Activated effector memory CD4-positive, alpha-beta T cell treated with Interleukin-2 at 50 U/mL for 16 hours (primary cell): ENCODE results near the gene PLA2G4A.
"Not testable (repeated sequence)": the region's sequence is repeated elsewhere in the genome, so short reads cannot be mapped to it uniquely, and the experiment has no call there.

Experiments used
- DNase-seq: peaks from one replicate; pipeline ENCODE4 v3.0.0-alpha.2; 2020

Gene PLA2G4A

DNA sequence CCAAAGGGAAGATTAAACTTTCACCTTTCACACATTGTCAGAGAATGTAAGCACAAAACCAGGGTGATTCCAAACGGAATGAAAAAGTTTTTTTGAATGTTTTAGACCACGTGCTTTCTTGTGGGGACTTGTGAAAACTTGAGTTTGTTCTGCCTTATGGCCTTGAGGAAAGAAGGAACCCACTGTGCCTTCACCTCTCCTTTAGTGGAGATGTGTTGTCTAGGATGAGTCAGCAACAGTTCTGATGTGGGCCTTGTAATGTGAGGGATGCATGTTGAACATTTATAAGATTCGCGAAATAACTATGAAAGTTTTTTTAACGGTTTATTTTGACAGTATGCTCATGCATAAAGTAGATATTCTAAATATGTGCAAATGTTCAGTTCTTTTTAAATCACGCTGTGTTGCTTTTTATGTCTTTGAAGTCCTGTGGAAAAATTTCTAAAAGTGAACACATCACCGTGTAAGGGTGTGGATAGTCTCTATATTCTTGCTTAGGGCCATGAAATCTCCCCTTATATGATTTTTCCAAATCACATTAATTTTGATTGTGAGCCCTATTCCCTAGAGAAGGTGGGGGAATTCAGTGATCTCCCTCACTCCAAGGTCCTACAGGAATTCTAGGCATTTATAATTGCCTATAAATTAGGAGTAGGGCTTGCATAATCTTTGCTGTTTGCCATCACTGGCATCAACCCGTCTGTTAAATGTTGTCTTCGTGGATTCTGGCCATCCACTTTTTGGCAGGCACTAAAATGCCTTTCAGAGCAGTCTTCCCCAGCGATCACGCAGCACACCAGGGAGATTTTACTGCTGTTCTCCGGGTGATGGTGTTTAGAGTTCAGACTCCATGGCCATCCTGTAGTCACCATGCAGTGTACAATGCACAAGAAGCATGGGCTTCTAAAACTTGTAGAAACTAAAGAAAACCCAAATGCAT is 47.4 kb downstream of the PLA2G4A start:
- no peak for DNase-seq

DNA sequence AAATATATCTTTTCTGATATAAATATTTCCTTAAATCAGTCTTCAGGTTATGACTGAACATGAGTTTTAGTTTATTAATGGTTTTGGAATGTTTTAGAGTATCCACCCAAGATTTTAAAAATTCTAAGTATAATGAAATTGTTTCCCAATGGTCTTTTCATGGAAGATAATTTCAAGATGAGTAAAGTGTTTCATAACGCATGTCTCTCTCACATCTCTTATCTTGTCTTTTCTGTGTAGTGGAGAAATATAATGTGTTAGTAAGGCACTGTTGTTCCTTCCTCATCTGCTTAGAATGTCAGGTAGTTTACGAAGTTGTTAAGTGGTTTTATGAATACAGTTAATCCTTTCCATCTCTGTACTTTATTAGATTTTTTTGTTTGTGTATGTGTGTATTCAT is 49.6 kb downstream of the PLA2G4A start:
- DNase-seq, result no peak

DNA sequence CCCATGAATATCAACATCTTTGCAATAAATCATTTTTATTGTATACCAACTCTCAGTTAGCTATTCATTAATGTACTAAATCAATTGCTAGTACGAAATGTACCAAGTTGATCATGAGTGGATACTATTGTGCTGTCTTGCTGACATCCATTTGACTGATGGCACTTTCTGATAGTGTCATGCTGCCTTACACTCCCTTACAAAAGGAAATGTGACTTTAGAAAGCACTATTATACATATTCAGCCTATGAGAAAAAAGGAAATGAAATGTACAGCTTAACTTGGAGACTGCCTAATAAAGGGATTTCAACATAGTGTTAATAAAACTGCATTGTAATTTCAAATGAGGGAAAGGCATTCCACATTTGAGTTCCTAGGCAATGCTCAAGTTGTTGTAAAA is 52.2 kb downstream of the PLA2G4A start:
- no peak for DNase-seq

DNA sequence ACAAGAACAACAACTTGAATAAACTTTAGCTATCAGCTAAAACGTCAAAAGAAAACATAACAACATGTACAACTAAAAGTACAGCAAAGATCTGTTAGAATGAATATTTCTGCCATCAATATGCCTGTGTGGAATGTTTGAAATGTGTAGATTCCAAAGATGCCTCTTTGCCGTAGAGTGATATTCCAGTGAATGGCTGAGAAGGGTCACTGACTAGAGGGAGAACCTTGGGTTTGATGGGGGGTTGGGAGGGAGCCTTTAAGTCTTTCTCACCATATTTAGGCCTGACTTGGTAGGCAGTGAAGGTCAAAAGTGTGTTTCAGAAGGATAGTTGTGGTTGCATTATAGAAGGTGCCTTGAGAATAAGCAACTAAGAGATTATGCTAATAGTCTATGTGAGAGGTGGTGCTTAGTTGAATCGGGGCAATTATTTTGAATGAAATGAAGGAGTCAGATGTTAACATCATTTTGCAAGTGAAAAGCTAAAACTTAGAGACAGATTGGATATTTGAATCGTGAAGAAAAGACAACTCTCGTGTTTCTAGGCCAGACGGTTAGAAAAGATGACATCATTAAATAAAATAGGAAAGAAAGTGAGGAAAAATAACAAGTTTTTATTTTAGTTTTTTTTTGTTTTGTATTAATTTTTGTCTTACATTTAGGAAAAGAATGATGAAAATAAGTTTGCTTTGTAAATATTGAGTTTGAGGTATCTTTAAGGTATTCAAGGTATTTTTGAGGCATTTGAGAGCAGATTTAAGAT is 53.8 kb downstream of the PLA2G4A start:
- DNase-seq, result no peak

DNA sequence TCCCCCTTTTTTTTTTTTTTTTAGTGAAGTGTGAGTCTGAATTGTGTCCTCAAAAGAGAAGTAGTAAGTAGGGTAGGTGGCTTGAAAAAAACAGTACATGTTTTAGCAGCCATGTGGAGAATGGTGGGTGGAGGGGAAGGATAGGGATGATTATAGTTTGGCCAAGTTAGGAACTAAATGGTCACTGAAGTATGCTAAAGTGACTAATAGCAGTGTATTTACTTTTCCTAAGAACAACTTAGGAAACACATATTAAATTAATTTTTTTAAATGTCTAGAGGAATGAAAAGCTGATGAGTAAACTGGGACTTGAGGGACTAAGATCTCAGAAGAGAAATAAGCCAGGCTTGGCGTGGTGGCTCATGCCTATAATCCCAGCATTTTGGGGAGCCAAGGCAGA is 55.5 kb downstream of the PLA2G4A start:
- no peak for DNase-seq

DNA sequence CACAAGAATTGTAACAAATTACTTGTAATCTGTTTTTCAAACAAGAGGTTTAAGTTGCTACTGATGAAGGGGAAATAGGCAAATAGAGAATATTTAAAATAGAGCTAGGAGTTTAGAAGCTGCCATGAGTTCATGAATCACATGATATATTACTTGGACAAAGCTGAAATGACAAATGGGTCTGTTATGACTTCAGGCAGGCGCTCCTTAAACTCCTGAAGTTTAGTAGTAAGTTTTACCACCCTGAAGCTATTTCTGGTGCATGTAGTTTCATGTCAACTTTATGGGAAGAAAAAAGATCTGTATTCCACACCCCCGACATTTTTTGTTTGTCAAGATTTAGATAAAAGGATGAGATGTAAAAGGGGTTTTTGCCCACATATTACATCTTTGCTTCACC is 58.5 kb downstream of the PLA2G4A start:
- no peak for DNase-seq

DNA sequence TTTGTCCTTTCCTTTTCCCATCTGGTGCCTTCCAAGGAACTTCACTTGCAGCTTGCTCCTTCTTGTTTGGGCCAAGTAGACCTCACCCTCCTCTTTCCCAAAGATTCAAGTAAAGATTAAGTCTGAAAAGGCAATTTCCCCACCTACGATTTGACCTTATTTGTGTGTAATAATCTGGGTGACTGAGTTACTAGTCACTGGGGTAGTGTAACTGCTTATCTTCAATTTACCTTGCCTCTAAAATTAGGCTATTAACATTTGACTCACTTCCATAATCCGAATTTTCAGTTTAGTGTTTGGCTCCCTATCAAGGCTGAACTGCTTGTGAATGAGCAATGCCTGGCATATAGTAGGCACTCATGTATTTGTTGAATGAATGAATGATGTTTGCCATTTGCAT is 59.6 kb downstream of the PLA2G4A start:
- no peak for DNase-seq

DNA sequence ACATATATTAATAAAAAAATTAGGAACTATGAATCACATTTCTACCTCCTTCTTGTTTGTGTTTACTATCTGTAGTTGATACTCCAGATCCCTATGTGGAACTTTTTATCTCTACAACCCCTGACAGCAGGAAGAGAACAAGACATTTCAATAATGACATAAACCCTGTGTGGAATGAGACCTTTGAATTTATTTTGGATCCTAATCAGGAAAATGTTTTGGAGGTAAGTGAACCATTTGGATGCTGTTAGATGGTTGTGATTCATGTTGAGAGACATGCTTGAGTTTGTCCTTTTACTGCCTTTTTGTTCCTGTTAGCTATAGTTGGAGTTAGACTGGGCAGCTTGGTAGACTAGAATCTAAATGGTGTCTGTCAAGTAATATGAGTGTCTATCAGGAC is 64.2 kb downstream of the PLA2G4A start:
- no peak for DNase-seq

DNA sequence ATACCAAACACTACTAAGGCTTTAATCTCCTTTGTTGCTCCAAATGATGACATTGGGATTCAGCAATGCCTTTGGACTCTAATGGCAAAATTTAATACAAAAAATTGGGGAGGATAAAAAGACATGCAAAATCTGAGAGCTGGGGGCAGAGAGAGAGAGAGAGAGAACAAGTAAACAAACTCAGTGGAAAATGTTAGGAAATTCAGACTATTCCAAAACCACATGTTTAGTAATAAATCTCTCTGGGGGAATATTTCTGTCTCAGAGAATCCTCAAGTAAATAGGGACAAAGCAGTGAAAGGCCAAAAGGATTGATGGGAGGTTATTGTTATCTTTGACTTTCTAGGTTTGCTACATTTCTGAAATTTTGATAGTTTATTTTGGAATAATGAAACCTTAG is 65.7 kb downstream of the PLA2G4A start:
- DNase-seq, result no peak

DNA sequence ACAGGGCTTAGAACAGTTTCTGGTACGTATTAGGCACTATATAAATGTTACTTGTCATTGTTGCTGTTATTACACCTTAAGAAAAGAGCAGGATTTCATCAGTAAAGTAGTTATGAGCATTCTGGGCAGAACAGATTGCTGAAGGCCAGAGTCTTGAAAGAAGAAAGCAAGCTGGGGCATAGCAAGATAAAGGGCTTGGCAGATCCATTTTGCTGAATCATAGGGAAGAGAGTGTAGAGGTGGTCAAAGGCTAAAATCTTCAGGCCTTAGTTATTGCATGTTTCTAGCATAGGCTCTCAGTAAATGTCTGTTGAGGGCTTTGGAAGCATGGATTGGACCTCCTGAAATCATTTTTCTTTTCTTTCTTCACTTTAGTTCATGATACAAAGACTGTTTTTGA is 67.5 kb downstream of the PLA2G4A start:
- no peak for DNase-seq

DNA sequence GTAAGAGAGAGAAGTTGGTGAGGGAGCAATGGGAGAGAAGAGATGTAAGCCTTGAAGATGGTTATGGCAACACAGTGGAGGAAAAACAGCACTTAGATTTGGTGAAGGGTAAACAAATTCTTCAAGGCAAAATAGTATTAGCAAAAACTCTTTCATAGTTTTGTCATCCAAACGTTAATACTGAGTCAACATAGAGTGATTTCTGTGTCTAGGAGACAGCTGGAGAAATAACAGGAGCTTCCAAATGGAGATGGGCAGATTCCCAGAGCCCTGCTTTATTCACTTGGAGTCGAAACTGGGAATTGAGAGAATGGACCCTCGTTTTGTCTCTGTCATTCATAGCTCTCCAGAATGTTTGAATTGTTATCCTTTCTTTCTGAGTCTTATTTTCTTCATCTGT is 68.3 kb downstream of the PLA2G4A start:
- no peak for DNase-seq

DNA sequence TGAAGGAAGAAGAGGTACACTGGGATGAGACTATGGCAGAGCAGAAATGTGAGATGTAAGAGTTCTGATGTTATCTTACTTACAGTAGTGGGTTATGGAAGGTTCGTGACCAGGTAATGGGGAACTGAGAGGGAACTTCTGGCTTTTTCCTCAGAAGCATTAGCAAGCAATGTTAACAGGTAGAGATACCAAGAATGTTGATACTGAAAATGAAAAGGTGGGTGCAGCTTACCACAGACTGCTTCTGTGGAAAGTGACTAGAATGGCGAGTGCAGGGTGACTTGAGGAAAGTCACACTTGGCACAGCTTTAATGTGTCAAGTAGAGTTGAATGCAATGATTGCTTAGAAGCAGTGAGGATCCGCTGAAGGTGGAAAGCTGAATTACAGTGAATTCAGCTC is 70.8 kb downstream of the PLA2G4A start:
- no peak for DNase-seq

DNA sequence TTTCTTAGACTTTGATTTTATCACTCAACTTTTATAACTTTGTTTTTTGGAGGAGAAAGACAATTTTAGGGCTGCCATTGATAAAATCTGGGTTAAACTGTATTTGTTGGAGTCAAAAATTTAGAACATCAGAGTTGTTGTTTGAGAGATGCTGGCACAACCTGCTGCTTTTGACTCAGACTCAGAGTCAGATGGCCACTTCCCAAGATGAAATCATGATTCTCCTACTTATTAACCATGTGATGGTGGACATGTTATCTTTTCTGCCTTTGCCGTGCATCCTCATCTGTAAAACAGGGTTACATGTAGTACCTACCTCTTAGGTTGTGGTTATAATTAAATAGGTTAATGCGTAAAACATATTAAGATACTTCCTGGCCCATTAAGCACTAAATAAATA is 71.2 kb downstream of the PLA2G4A start:
- DNase-seq, result no peak

DNA sequence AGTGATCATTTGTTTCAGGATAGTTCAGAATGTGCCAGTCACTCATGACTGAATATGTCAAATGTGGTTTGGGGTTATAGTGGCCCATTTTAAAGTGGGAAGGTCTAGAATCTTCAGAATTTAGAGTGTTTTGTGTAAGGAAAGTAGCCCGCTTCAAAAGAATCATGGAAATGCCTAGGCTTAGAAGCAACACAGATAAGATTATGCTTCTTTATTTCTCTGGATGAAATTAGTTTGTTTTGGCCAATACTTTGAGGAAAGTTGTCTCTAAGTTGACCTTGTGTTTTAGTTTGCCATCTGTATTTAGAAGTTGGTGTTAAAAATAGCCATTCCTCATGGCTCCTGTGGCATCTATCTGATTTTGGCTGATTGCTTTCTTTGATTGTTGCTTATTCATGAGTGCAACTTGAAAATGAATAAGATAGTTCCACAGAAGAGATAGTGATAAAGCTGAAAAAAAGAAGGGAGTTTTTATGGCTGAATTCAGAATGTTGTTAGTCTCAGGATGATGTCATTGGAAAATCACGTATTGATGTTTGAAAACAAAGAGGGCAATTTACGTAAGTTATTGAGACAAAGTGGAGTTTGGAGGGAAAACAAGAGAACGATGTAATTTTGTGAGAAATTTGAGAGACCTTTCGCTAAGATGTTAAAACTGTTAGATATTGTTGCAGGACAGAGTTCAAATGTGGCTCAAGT is 71.9 kb downstream of the PLA2G4A start:
- no peak for DNase-seq

DNA sequence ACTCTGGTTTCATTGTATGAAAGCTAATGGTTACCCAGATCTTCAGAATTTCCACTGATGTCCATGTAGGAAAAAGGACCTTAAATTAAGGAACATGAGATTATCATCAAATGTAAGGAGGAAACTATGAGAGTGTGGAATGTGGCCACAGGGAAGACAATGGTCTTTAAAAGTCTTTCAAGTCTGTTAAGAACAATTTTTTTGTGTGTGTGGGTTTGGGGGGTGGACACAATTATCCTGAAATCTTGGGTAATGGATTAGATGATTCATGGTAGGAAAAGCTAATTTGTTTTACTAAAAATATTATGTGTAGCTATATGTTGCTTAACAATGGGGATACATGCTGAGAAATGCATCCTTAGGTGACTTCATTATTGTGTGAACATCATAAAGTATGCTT is 72.9 kb downstream of the PLA2G4A start:
- DNase-seq, result no peak

DNA sequence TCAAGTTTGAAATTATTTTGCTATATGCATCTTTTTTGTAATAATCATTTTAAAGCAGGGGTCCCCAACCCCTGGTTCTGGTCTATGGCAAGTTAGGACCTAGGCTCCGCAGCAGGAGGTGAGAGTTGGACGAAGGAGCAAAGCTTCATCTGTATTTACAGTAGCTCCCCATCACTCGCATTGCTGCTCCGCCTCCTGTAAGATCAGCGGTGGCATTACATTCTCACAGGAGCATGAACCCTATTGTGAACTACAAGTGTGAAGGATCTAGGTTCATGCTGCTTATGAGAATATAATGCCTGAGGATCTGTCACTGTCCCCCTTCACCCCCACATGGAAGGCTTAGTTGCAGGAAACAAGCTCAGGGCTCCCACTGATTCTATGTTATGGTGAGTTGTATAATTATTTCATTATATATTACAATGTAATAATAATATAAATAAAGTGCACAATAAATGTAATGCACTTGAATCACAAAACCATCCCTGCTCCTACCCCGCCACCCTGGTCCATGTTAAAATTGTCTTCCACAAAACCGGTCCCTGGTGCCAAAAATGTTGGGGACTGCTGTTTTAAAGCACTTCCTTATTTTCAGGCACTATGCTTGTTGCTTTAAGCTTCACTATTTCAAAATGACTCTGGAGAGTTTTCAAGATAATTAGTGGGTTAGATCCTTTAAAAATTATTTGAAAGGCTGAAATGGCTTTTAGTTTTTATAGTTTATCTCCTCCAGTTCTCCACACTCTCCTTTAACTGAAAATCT is 74.8 kb downstream of the PLA2G4A start:
- DNase-seq, result no peak

DNA sequence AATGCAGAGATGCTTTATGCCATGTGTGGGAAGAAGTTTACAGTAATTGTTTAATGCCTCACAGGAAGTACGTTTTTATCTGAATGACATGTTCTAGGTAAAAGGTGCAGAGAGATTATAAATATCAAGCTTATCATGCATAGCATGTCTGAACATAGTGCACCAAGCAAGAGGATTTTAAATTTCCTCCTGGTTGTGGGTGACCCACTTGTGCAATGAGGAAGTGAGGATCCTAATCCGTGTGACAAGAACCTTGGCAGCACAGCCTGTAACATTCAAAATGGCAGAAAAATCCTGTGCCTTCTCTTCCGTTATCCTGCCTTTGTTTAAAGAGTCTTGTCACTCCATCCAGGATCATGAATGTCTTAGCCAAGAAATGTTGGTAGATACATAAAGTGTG is 75.6 kb downstream of the PLA2G4A start:
- no peak for DNase-seq

DNA sequence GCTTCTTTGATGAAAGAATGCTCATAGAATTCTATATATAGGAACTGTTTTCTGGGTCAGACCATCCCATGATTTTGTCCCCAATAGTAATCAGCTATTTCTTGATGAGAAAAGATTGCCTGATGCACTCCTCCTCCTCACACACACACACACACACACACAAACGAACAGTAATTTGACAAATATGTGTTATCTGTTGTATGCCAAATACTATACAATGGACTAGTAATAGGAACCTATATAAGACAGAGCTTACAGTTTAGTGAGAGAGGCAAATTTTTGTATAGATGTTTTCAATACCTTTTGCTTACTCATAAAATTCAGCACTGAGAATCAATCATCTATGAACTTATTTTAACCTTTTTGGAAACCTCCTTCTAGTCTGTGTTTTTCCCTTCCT is 76.8 kb downstream of the PLA2G4A start:
- no peak for DNase-seq

DNA sequence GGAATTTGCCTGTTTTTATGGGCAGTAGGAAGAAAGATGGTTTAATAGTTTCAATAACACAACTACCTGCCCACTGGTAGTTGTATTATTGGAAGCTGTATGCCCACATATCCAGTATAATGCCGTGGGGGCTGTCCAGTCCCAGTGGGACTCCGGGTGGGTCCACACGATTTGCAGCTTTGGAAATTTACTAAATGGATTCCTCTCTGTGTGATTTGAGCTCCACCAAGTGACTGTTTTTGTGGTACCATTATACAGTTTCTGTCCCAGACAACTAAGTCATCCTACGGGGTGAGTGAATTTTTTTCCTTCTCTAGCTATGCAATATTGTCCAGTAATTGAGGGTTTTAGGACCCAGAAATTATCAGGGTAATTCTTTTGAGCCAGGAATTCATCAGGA is 86.8 kb downstream of the PLA2G4A start:
- DNase-seq, result no peak

DNA sequence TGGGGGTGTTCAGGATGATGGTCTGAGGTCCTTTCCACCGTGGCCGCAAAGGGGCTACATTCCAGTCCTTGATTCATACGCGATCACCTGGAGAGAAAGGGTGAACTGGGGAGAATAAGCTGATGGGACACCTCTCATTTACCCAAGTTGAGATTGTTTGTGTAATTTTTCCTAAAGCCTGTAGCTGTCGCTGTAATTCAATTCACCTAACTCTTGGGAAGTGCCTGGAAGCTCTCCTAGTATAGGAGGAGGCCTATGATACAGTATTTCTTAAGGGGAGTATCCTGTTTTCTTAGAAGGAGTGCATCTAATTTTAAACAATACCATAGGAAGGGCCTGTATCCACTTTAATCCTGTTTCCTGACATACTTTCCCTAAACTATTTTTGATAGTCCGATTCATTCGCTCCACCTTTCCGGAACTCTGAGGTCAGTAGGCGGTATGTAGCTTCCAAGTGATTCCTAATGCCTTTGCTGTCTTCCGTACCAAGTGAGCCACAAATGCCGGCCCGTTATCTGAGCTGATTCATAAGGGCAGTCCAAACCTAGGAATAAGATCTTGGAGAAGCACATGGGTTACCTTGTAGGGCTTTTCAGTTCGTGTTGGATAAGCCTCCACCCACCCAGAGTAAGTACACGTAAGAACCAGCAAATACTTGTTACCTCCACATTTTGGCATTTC is 88.5 kb downstream of the PLA2G4A start:
- not testable (repeated sequence) for DNase-seq

DNA sequence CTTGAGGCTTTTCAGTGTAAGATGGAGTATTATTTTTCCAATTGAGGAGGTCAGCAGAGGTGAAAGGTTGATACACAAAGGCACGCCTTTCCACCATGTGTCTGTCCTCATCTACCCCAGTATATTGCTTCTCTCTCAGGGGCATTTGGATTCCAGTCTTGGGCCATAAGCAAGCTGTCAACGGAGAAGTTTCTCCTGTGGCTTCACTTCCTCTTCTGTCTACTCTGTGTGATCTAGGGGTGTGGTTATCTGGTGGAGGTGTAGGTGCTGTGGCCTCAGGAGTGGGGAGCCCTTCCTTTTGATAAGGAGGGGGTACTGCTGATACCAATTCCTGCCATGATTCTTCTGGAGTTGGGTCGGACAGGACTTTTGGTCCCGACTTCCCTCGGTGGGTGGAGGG is 92.6 kb downstream of the PLA2G4A start:
- DNase-seq, result not testable (repeated sequence)

DNA sequence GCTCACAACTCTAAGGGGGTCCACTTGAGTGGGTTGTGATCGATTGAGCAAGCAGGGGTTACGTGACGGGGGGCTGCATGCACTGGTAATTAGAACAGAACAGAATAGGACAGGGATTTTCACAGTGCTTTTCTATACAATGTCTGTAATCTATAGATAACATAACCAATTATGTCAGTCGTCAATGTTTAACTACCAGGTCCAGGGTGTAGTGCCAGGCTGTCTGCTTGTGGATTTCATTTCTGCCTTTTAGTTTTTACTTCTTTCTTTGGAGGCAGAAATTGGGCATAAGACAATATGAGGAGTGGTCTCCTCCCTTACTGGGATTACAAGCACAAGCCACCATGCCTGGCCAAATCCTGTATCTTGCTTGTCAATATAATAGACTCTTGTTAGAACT is 94.1 kb downstream of the PLA2G4A start:
- DNase-seq, result not testable (repeated sequence)
